Measurements from ENCODE around the gene CTDSPL. TPM values are rescaled to one million over a fixed set of nuclear protein-coding genes. Genes with fewer than 3 reads are reported as not detected.

The CTDSPL gene
- total RNA-seq, 1 experiment from 2014 or later = 81.9 TPM

DNA sequence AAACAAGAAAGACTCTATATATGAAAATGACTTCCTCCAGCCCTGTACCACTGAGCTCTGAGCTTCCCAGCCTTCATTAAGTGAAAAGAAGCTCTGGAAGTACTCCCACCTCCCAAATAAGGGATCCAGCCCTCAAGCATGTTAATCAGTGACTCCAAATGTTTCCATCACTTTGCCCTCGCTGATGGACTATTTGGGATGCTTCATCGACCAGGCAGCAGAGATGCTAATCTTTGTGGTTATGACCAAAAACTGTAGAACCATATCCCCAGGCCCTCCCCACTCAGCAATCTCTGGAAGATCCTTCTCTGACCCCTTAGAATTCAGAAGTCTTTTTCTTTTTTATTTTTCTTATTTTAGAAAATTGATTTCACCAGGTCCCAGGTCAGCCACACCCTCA is 2.3 kb upstream of the CTDSPL start:
- H3K27me3 Mint-ChIP-seq (ENCODE audit: unreplicated experiment) = no peaks in the 10 kb centered on the region
- H3K4me3 Mint-ChIP-seq (ENCODE audit: low read depth, unreplicated experiment) = no peak overlapping the region
- TF ChIP-seq CTCF (IDR thresholded peaks at IDR 0.05; ENCODE audit: unreplicated experiment) = no peak
- H3K4me1 Mint-ChIP-seq (ENCODE audit: low read depth, unreplicated experiment) = peaks cover 54% of the 10 kb centered on the region
- DNase-seq = no peak
- CTCF ChIA-PET = no interaction called here
- peaks cover 32% of the 10 kb centered on the region for H3K36me3 Mint-ChIP-seq (ENCODE audit: insufficient read depth, unreplicated experiment)
- H3K9me3 Mint-ChIP-seq (ENCODE audit: low read depth, unreplicated experiment) = no peaks in the 10 kb centered on the region
- BruUV-seq (replicated peaks) = no TSS peak
- no peak overlapping the region for H3K27ac Mint-ChIP-seq (ENCODE audit: unreplicated experiment)
- intact Hi-C loops (cut with micrococcal nuclease; ENCODE audit: unreplicated experiment) = no loop called here

DNA sequence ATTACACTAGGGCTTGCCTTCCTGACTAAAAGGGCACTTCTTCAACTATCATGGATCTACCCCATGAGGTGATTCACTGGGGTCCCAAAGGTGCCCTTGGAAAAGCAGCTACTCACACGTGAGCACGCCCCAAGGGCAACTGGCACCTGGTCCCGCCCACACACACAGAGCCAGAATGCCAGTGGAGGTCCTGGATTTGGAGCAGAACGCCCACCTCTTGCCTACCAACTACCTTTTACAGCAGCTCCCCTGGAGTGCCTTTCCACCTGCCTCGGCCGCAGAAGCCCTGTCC is 1.8 kb upstream of the CTDSPL start:
- Mint-ChIP-seq H3K36me3 (ENCODE audit: insufficient read depth, unreplicated experiment) (peaks cover 32% of the 10 kb centered on the region), H3K9me3 (ENCODE audit: low read depth, unreplicated experiment) (no peaks in the 10 kb centered on the region), H3K27ac (ENCODE audit: unreplicated experiment) (peak overlapping the region; percentile 64), H3K4me1 (ENCODE audit: low read depth, unreplicated experiment) (peaks cover 56% of the 10 kb centered on the region), H3K4me3 (ENCODE audit: low read depth, unreplicated experiment) (no peak overlapping the region), H3K27me3 (ENCODE audit: unreplicated experiment) (no peaks in the 10 kb centered on the region)
- no peak for TF ChIP-seq CTCF (IDR thresholded peaks at IDR 0.05; ENCODE audit: unreplicated experiment)
- DNase-seq = no peak
- intact Hi-C loops (cut with micrococcal nuclease; ENCODE audit: unreplicated experiment) = no loop called here
- CTCF ChIA-PET = no interaction called here
- no TSS peak for BruUV-seq (replicated peaks)

DNA sequence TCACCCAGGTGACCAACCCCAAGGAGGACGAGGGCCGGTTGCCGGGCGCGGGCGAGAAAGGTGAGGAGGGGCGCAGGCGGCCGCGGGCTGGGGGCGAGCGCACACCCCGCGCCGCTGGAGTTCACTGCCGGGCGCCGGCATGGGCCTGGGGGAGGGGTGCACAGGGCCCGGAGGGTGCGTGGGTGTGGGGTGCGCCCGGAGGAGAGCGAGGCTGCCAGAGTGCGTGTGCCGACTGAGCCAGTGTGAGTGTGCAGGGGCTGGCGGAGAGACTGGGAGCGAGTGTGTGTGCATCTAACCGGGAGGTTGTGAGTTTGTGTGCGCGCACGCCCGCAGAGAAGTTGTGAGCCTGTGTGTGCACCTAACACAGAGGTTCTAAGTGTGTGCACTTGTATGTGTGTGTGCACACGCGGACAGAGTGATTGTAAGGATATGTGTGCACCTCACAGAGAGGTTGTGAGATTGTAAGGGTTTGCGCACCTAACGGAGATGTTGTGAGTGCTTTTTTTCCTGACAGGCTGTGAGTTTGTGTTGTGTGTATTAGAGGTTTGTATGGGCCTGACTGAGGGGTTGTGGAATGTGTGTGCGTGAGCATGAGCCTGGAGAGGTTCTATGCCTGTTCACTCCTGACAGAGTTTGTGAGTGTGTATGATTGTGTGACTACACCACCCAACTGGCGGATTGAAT is 681 bp downstream of the CTDSPL start:
- Mint-ChIP-seq H3K9me3 (ENCODE audit: low read depth, unreplicated experiment) (no peaks in the 10 kb centered on the region), H3K27ac (ENCODE audit: unreplicated experiment) (peak overlapping the region; percentile 57), H3K27me3 (ENCODE audit: unreplicated experiment) (no peaks in the 10 kb centered on the region), H3K4me3 (ENCODE audit: low read depth, unreplicated experiment) (peak overlapping the region; percentile 95), H3K4me1 (ENCODE audit: low read depth, unreplicated experiment) (peaks cover 47% of the 10 kb centered on the region), H3K36me3 (ENCODE audit: insufficient read depth, unreplicated experiment) (peaks cover 32% of the 10 kb centered on the region)
- intact Hi-C loops (cut with micrococcal nuclease; ENCODE audit: unreplicated experiment) = no loop called here
- TSS peak; percentile 15 for BruUV-seq (replicated peaks)
- CTCF ChIA-PET = no interaction called here
- TF ChIP-seq CTCF (IDR thresholded peaks at IDR 0.05; ENCODE audit: unreplicated experiment) = no peak
- DNase-seq = peak; percentile 41

- BruUV-seq (replicated peaks) = no TSS peak
These were observed 1.5 kb downstream of the CTDSPL start for GRCh38 chr3:37862903-37863815.

More at GRCh38 chr3:37862903-37863815, 1.5 kb downstream of the CTDSPL start:
- CTCF ChIA-PET = interaction anchor here (0.7 to 1.1 kb wide), 3 partner anchors 8 to 104 kb away, joined by 3 to 6 read pairs (median 3); no protein-coding TSS in a partner anchor
- peak overlapping the region; percentile 79 for H3K27ac Mint-ChIP-seq (ENCODE audit: unreplicated experiment)
- no peaks in the 10 kb centered on the region for H3K27me3 Mint-ChIP-seq (ENCODE audit: unreplicated experiment)
- H3K36me3 Mint-ChIP-seq (ENCODE audit: insufficient read depth, unreplicated experiment) = peaks cover 32% of the 10 kb centered on the region
- H3K4me1 Mint-ChIP-seq (ENCODE audit: low read depth, unreplicated experiment) = peaks cover 41% of the 10 kb centered on the region
- intact Hi-C loops (cut with micrococcal nuclease; ENCODE audit: unreplicated experiment) = no loop called here
- peak overlapping the region; percentile 95 for H3K4me3 Mint-ChIP-seq (ENCODE audit: low read depth, unreplicated experiment)
- DNase-seq = peak; percentile 12
- no peaks in the 10 kb centered on the region for H3K9me3 Mint-ChIP-seq (ENCODE audit: low read depth, unreplicated experiment)
- TF ChIP-seq CTCF (IDR thresholded peaks at IDR 0.05; ENCODE audit: unreplicated experiment) = no peak
